K562 (cell line): ENCODE results near the gene OR8B8. TPM values are rescaled to one million over a fixed set of nuclear protein-coding genes. Genes with fewer than 3 reads are reported as not detected.

Source experiments
- ATAC-seq: fragments of 200-7000 bp; cut with Tn5 transposase; 3 replicates; pipeline ENCODE4 v1.9.1; 2020; ENCODE audit warnings: moderate library complexity
- Bru-seq: library from RNA; stranded (reverse); fragments of 400-500 nt; gene quantifications from one replicate; lab custom pipeline; 2021; lab: Mats Ljungman, UMichigan
- BruChase-seq, 2 experiments: library from RNA; stranded (reverse); fragments of 400-500 nt; gene quantifications; one replicate each; lab custom pipeline; 2021; lab: Mats Ljungman, UMichigan
- BruUV-seq: library from RNA; stranded (reverse); fragments of 400-500 nt; replicated peaks from 2 replicates; lab custom pipeline; 2021; lab: Mats Ljungman, UMichigan
- CTCF ChIA-PET: fragments of 300-600 bp; formaldehyde crosslinking; extraction: SDS; loops from one replicate; lab custom pipeline; 2021; ENCODE audit warnings: low intra/inter-chr PET ratio; lab: Yijun Ruan, JAX
- POLR2A ChIA-PET: fragments of 300-600, 350-650 bp; sonication (Branson Sonifier 250); formaldehyde crosslinking; extraction: SDS; loops from one replicate; lab custom pipeline; 2021; ENCODE audit warnings: antibody characterized with exemption, inconsistent platforms; lab: Yijun Ruan, JAX
- DNase-seq, 4 experiments: peaks; one replicate each; pipeline versions ENCODE4 v3.0.0 to v3.0.0-alpha.2; 2011 to 2018; ENCODE audit warnings: low spot score in 3 of 4, mixed read lengths in 3 of 4; ENCODE audit errors: extremely low read depth in 1 of 4
- FAIRE-seq: peaks from 2 replicates; lab custom pipeline; 2011; peaks lifted over from hg19 to GRCh38; lab: Jason Lieb, UNC
- H2AFZ ChIP-seq: 2 replicates; pipeline ENCODE4 v1.6.0; 2011; ENCODE audit warnings: low read depth, low read length, control low read depth, inconsistent platforms
- H3K27ac ChIP-seq: fragments of 200-600 bp; 3 replicates; pipeline ENCODE4 v1.8.0; 2011; ENCODE audit warnings: low read depth, mild to moderate bottlenecking, control low read depth, inconsistent platforms, low read length, moderate library complexity, mixed read lengths; ENCODE audit errors: extremely low read depth
- H3K27me3 ChIP-seq, 2 experiments: fragments of 300-600 bp in 1 of 2; 2 replicates in 1 of 2; 3 replicates in 1 of 2; pipeline versions ENCODE4 v1.6.0 to v1.8.0; 2011; ENCODE audit warnings: inconsistent platforms in 2 of 2, low read length in 2 of 2, mild to moderate bottlenecking in 1 of 2, mixed read lengths in 1 of 2, moderate library complexity in 1 of 2; ENCODE audit not compliant: control insufficient read depth in 2 of 2, insufficient read depth in 2 of 2
- H3K36me3 ChIP-seq: fragments of 300-600 bp; 3 replicates; pipeline ENCODE4 v1.8.0; 2011; ENCODE audit warnings: mild to moderate bottlenecking, low read length, inconsistent platforms; ENCODE audit not compliant: control insufficient read depth, insufficient read depth
- H3K4me1 ChIP-seq, 2 experiments: fragments of 200-600 bp in 1 of 2; replicated peaks in 1 of 2; 2 replicates in 1 of 2; 3 replicates in 1 of 2; pipeline versions ENCODE4 v1.5.1 to v1.8.0; 2011; ENCODE audit warnings: inconsistent platforms in 2 of 2, low read length in 2 of 2, mild to moderate bottlenecking in 1 of 2, mixed read lengths in 1 of 2, moderate library complexity in 1 of 2; ENCODE audit not compliant: control insufficient read depth in 2 of 2, insufficient read depth in 2 of 2
- H3K4me2 ChIP-seq: 2 replicates; pipeline ENCODE4 v1.6.1; 2011; ENCODE audit warnings: low read length, control low read depth, inconsistent platforms, mixed read lengths; ENCODE audit not compliant: insufficient read depth
- H3K4me3 ChIP-seq: fragments of 200-600 bp; sonication (generic), shearing (Covaris generic); 2 replicates; pipeline ENCODE4 v1.5.1; 2016; ENCODE audit warnings: control low read depth, inconsistent platforms
- H3K79me2 ChIP-seq: fragments of 200-600 bp; 3 replicates; pipeline ENCODE4 v1.8.0; 2011; ENCODE audit warnings: low read length, inconsistent platforms; ENCODE audit not compliant: control insufficient read depth, insufficient read depth
- H3K9ac ChIP-seq, 2 experiments: 2 replicates each; pipeline versions ENCODE4 v1.6.0 to v1.6.1; 2011; ENCODE audit warnings: low read depth in 2 of 2, low read length in 2 of 2, control low read depth in 1 of 2, inconsistent platforms in 1 of 2, mild to moderate bottlenecking in 1 of 2, mixed read lengths in 1 of 2; ENCODE audit not compliant: insufficient read depth in 1 of 2
- H3K9me1 ChIP-seq: one replicate; pipeline ENCODE4 v1.6.0; 2011; ENCODE audit warnings: inconsistent platforms, mild to moderate bottlenecking, low read length, moderate library complexity; ENCODE audit not compliant: control insufficient read depth, insufficient read depth
- H3K9me3 ChIP-seq: replicated peaks from 2 replicates; pipeline ENCODE4 v1.5.1; 2011; ENCODE audit warnings: low read depth, low read length, inconsistent platforms; ENCODE audit not compliant: control insufficient read depth, insufficient read depth
- H4K20me1 ChIP-seq: replicated peaks from 2 replicates; pipeline ENCODE4 v1.6.1; 2011; ENCODE audit warnings: low read length, inconsistent platforms, mixed read lengths; ENCODE audit not compliant: control insufficient read depth, insufficient read depth
- PREB ChIP-seq: sonication (generic); formaldehyde crosslinking; IDR thresholded peaks from 2 replicates; pipeline ENCODE4 v1.8.1; 2023; ENCODE audit warnings: mild to moderate bottlenecking, missing genetic modification reagents
- RFX1 ChIP-seq: fragments of 450-650 bp; IDR thresholded peaks from 2 replicates; pipeline ENCODE4 v1.6.1; 2016; ENCODE audit warnings: mild to moderate bottlenecking, moderate library complexity
- WGBS: fragments of 100-300 bp; shearing (Covaris generic); methylation state at CpG from one replicate; pipeline ENCODE4 v1.1.6; 2016; ENCODE audit warnings: low coverage, mixed read lengths; ENCODE audit not compliant: insufficient coverage; ENCODE audit errors: missing lambda C conversion rate; 5-methylcytosine and 5-hydroxymethylcytosine counted together
- in situ Hi-C: fragments of 300-500 bp; cut with MboI; formaldehyde crosslinking; loops from 4 replicates; pipeline ENCODE4 v1.15.0; 2018; ENCODE audit warnings: inconsistent platforms, mixed read lengths
- intact Hi-C: fragments of 100-400 bp; cut with micrococcal nuclease; formaldehyde crosslinking; loops from 2 replicates; pipeline ENCODE4 v1.14.2; 2022
- long read RNA-seq, 3 experiments: library from polyadenylated mRNA in 2 of 3; library from RNA in 1 of 3; unstranded in 2 of 3; stranded (forward) in 1 of 3; transcript quantifications; one replicate each; pipeline ENCODE4 v2.0.0, GENCODE V29; 2019 to 2022
- polyA minus RNA-seq, 3 experiments: library from RNA; depleted of rRNA, polyadenylated mRNA; stranded (reverse); fragments of >200 nt; gene quantifications; 2 replicates each; pipeline ENCODE4 v1.2.3, GENCODE V29; 2011
- polyA plus RNA-seq, 8 experiments: library from polyadenylated mRNA; depleted of rRNA in 4 of 8; stranded (reverse) in 5 of 8; unstranded in 3 of 8; fragments of >200 nt; fragmentation: Nextera tagmentation in 2 of 8; fragmentation: Illumina TruSeq in 1 of 8; extraction: Ambion mirVana in 2 of 8; extraction: Trizol in 1 of 8; gene quantifications; 2 replicates each; pipeline versions ENCODE4 v1.2.1 to v1.2.3, GENCODE V29; 2011 to 2014; ENCODE audit warnings: inconsistent platforms in 1 of 8, missing spikeins in 1 of 8
- total RNA-seq, 7 experiments: library from RNA; depleted of rRNA in 6 of 7; stranded (reverse); fragments of >200 nt in 6 of 7; fragmentation: Illumina TruSeq in 2 of 7; extraction: Trizol in 2 of 7; gene quantifications; 2 replicates each; pipeline versions ENCODE4 v1.2.1 to v1.2.3, GENCODE V29; 2011 to 2021; ENCODE audit warnings: low replicate concordance in 1 of 7

Gene OR8B8
- total RNA-seq (2011; cell fraction: chromatin; rRNA removed; ENCODE audit: low replicate concordance), result 0.11 TPM in 1 of 2 replicates, not detected in the other
- not detected in 2 replicates for total RNA-seq (2011; cell fraction: nucleolus; rRNA removed)
- not detected in 2 replicates for total RNA-seq (2011; cell fraction: nucleoplasm; rRNA removed)
- total RNA-seq (2014; rRNA removed) (not detected in 2 replicates), total RNA-seq (2014; rRNA removed; fragmentation: Illumina TruSeq; extraction: Trizol) (not detected in 2 replicates), total RNA-seq (2015; rRNA removed; fragmentation: Illumina TruSeq; extraction: Trizol) (not detected in 2 replicates), total RNA-seq (2021) (not detected in 2 replicates), polyA plus RNA-seq (2011; rRNA removed) (not detected in 2 replicates), polyA plus RNA-seq (2014; fragmentation: Illumina TruSeq; extraction: Trizol) (not detected in 2 replicates), polyA plus RNA-seq (2014; fragmentation: Nextera tagmentation; extraction: Ambion mirVana) (under 1 TPM in 1 of 2 experiments, not detected in 1; 0.18 TPM), polyA plus RNA-seq (2014; rRNA removed) (not detected in 2 replicates), polyA minus RNA-seq (2011; rRNA and poly(A)+ RNA removed) (not detected in 2 replicates), Bru-seq, nascent RNA (not detected), BruChase-seq, experiment 1, labeled RNA remaining after a 2-hour chase (not detected), BruChase-seq, experiment 2, labeled RNA remaining after a 6-hour chase (not detected)
- polyA plus RNA-seq (2011; cell fraction: cytosol; rRNA removed), result not detected in 2 replicates
- not detected in 2 replicates for polyA plus RNA-seq (2011; cell fraction: nucleus; rRNA removed)
- polyA plus RNA-seq (2012), result 0.09 TPM in 1 of 2 replicates, not detected in the other
- not detected in 2 replicates for polyA minus RNA-seq (2011; cell fraction: cytosol; rRNA and poly(A)+ RNA removed)
- not detected in 2 replicates for polyA minus RNA-seq (2011; cell fraction: nucleus; rRNA and poly(A)+ RNA removed)
- long read RNA-seq, experiment 1, result 0 reads
- long read RNA-seq, experiment 2, result 0 reads
- long read RNA-seq, experiment 3, result 0 reads

- H3K9me3 ChIP-seq, result no peaks in the 10 kb centered on the region
- CTCF ChIA-PET, result no interaction called here
- no peaks in the 10 kb centered on the region for H4K20me1 ChIP-seq
Observed at GRCh38 chr11:124445646-124446150, at the start of gene OR8B8. TSS of gene OR8B8 (minus strand) at chr11:124445696. CDS start at chr11:124441085, 4,611 bp downstream.

More at GRCh38 chr11:124445646-124446150, at the start of gene OR8B8:
- Histone ChIP-seq H3K9me1 (no peaks in the 10 kb centered on the region), H3K27ac (no peak within 1 kb of the TSS), H3K4me2 (no peak within 1 kb of the TSS), H3K36me3 (no peaks in the 10 kb centered on the region), H3K4me1 (peaks cover 0 to 11% of the 10 kb centered on the region in 2 experiments; a peak in 2 of 5 replicates), H3K79me2 (no peaks in the 10 kb centered on the region), H3K4me3 (no peak within 1 kb of the TSS), H3K27me3 (no peaks in the 10 kb centered on the region), H3K9ac (no peak within 1 kb of the TSS), H2AFZ (no peak within 1 kb of the TSS)
- TF ChIP-seq PREB (CRISPR knock-in tag), result no peak
- peak; percentile 71 for TF ChIP-seq RFX1
- WGBS, result 75% methylated on average over 1 of the region's 1 CpG
- BruUV-seq, result no TSS peak
- DNase-seq (no peak), ATAC-seq (no peak), FAIRE-seq (no peak)
- intact Hi-C loops (no loop called here), in situ Hi-C loops (no loop called here)
- POLR2A ChIA-PET, result no interaction called here
